SH-SY5Y (cell line): ENCODE data around the gene ZFYVE27.

Experiments
- GATA2 ChIP-seq: IDR thresholded peaks from 2 replicates; pipeline ENCODE4 v1.6.1; 2011; ENCODE audit warnings: mild to moderate bottlenecking, low read depth, low read length
- GATA3 ChIP-seq: IDR thresholded peaks from 2 replicates; pipeline ENCODE4 v1.6.1; 2011; ENCODE audit warnings: low read depth, mild to moderate bottlenecking, low read length, moderate library complexity

DNA sequence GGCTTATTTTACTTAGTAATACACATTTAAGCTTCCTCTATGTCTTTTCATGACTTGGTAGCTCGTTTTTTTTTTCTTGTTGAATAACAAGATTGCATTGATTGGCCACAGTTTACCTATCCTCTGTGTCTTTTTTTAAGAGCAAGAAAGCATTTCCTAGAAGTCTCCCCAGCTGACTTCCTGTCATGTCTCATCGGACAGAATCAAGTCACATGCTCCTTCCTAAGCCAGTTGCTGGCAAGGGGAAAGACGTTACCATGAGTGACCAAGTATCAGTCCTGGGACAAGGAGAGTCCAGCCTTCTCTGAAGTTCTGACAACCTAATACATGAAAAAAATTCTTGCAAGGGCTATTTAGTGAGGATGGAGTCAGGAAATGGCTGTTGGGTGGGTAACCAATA lies 59.7 kb downstream of the ZFYVE27 start:
- TF ChIP-seq GATA2 (no peak), GATA3 (no peak)
